Measurements from ENCODE around the gene UPF2. TPM values are rescaled to one million over a fixed set of nuclear protein-coding genes. Genes with fewer than 3 reads are reported as not detected.

UPF2 gene
- total RNA-seq, 2 experiments from 2014 or later = 32.7 to 33.3 TPM

DNA sequence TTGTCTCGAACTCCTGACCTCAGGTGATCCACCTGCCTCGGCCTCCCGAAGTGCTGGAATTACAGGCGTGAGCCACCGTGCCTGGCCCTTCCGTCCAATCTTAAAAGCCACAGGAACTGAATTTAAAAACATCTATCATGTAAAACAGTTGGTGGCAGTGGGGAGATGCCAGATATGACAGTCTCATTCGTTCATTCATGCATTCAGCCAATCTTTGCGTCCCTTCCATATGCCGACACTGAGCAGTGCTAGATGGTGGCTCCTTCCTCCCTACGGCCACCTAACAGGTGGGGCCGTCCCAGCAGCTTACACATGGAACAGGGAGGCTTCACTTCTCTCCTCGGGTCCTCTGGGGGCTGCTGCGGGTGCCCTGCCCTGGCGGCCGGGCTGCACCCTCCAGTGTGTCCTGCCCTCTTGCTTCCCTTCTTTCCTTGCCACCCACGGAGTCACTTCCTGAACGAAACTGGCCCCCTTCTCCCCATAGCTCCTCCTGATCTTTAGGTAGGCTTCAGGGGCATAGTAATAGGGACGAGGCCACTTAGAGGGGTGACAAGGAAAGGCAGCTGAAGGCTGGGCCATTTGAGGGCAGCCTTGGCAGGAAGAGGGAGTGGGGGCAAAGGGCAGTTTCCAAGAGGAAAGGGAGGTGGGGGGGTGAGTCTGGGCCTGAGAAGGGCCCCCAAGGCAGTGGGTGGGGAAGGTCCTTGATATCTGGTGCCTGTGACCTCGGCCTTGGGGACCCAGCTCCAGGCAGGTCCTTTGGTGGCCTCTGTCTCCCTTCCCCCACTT is 165.6 kb downstream of the UPF2 start:
- no peak for ATAC-seq
- CTCF ChIA-PET = interaction anchor here (0.9 kb wide), 1 partner anchor 14 kb away, joined by 3 read pairs; no protein-coding TSS in a partner anchor
- no peak overlapping the region for H3K4me3 Mint-ChIP-seq
- H3K27me3 Mint-ChIP-seq (ENCODE audit: low read depth) = peaks cover 8% of the 10 kb centered on the region
- H3K36me3 Mint-ChIP-seq (ENCODE audit: low read depth) = no peaks in the 10 kb centered on the region
- H3K9me3 Mint-ChIP-seq (ENCODE audit: insufficient read depth) = no peaks in the 10 kb centered on the region
- POLR2A ChIA-PET = no interaction called here
- peaks cover 15% of the 10 kb centered on the region for H3K4me1 Mint-ChIP-seq (ENCODE audit: low read depth)
- no peak overlapping the region for H3K27ac Mint-ChIP-seq
- DNase-seq = no peak

DNA sequence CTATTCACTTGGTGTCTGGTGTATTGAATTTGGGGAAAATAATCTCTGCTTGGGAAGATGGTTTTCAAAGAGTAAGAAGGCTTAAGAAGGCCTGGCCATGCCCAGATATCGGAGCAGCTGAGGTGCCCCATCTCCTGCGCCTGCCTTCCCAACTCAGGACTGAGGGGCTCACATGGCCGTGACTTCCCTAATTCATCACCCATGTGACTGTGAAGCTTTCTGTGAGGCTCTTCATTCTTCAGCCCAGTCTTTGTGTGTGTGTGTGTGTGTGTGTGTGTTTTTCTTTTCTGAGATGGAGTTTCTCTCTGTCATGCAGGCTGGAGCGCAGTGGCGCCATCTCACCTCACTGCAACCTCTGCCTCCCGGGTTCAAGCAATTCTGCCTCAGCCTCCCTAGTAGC is 166.3 kb downstream of the UPF2 start:
- no peak for ATAC-seq
- no peak for DNase-seq
- POLR2A ChIA-PET = no interaction called here
- Mint-ChIP-seq H3K27me3 (ENCODE audit: low read depth) (peaks cover 10% of the 10 kb centered on the region), H3K9me3 (ENCODE audit: insufficient read depth) (no peaks in the 10 kb centered on the region), H3K4me3 (no peak overlapping the region), H3K36me3 (ENCODE audit: low read depth) (no peaks in the 10 kb centered on the region), H3K4me1 (ENCODE audit: low read depth) (peaks cover 19% of the 10 kb centered on the region), H3K27ac (no peak overlapping the region)
- CTCF ChIA-PET = no interaction called here

DNA sequence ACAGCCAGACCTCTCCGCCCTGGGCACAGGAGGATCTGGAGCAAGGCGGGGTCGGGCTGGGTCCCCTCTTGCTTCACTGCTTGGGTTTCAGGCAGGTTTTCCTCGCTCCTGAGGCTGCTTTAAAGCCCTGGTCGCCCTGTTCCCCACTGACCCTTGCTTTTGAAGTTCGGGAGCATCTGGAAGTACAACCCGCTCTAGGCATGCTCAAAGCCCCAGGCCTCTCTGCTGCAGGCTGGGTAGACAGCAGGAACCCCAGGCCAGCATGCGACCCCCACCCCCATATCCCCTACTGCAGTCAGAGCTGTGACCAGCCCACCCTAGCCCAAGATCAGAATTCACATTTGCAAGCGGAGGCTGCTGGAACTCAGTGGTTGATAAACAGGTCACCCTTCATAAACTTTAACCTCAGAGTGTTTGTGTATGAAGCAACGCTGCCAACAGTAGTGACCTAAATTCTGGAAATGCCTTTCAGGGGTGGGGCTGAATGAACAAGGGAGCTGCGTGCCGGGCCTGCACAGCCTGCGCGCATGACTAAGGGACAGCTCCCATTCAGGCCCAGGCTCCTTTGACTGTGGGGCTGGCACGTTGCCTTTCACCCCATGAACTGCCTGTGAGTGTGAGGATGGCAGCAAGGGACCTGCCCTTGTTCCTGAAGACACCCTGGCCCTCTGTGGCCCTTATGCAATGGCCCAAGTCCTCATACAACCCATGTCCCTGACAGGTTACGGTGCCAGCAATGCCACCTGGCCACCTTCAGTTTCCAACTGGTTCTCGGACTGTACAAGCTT is 166.9 kb downstream of the UPF2 start:
- H3K27ac Mint-ChIP-seq = no peak overlapping the region
- H3K4me3 Mint-ChIP-seq = no peak overlapping the region
- no peaks in the 10 kb centered on the region for H3K9me3 Mint-ChIP-seq (ENCODE audit: insufficient read depth)
- DNase-seq = no peak
- no peak for ATAC-seq
- ChIA-PET CTCF (no interaction called here), POLR2A (interaction anchor here (0.5 kb wide), 1 partner anchor 376 kb away, joined by 3 read pairs; no protein-coding TSS in a partner anchor)
- peaks cover 13% of the 10 kb centered on the region for H3K27me3 Mint-ChIP-seq (ENCODE audit: low read depth)
- no peaks in the 10 kb centered on the region for H3K36me3 Mint-ChIP-seq (ENCODE audit: low read depth)
- peaks cover 21% of the 10 kb centered on the region for H3K4me1 Mint-ChIP-seq (ENCODE audit: low read depth)

DNA sequence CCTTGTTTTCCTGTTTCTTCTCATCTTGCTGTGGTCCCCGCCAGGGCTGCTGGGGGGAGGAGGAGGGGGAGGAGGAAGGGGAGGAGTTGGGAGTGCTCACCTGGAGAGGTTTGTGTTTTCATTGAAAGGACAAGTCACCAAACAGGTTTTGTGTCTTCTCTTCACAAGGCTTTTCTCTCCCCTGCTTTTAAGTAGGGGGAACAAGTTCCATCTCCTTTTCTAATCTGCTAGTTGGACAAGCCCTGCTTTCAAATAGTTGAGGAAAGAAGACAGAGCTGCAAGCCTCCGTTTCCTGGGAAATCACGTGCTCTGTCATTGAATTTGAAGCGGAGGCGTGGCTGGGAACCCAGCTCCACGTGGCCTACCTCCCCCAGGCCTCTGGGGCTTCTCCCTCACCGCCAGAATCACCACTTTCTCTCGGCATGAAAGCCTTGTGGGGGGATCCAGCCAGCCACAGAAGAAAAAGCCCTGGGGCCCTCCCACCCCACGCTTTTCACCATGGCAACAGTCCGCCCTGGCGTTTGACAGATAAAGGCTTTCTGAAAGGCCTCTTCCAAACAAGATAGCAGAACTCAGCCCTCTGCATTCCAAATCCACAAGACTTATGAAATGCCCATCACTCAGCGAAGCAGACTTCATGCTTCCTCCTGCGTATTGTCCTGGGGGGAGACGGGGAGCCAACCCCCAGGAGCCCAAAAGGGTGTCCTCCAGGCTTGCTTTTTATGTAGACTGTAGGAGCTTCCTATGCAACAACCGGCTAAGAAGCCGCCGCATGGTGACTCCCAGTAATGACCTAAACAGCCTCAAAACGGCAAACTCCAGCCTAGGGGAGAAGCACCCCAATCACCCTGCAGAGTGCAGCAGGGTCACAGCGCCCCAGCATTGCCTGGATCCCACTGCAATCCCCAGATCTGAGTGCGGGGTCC is 167.8 kb downstream of the UPF2 start:
- Mint-ChIP-seq H3K4me1 (ENCODE audit: low read depth) (peaks cover 21% of the 10 kb centered on the region), H3K4me3 (peak overlapping the region; percentile 3), H3K27me3 (ENCODE audit: low read depth) (peaks cover 13% of the 10 kb centered on the region), H3K36me3 (ENCODE audit: low read depth) (no peaks in the 10 kb centered on the region), H3K9me3 (ENCODE audit: insufficient read depth) (no peaks in the 10 kb centered on the region), H3K27ac (no peak overlapping the region)
- ChIA-PET CTCF (no interaction called here), POLR2A (interaction anchor here (0.5 to 0.7 kb wide), 2 partner anchors 54 to 375 kb away, joined by 3 read pairs; no protein-coding TSS in a partner anchor)
- ATAC-seq = peak; percentile 83
- peak; percentile 64 for DNase-seq

DNA sequence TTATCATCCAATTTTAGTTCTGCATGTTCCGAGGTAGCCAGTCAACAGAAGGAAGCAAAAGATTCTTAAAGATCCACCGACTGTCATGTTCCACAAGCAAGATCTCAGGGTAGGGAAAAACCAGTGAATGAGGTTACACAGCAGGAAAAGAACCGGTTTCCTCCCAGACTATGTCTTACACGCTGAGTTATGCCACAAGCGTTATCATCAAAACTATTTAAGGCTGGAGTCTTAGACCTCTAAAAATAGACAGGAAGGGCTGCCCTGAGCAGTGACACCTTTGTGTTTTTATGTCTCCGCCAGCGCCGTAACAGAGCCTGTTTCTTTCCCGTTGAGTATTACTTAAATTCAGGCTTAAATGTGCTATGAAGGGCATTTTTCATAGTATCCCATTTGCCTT is 171.1 kb downstream of the UPF2 start:
- H3K4me3 Mint-ChIP-seq = no peak overlapping the region
- POLR2A ChIA-PET = no interaction called here
- no peaks in the 10 kb centered on the region for H3K9me3 Mint-ChIP-seq (ENCODE audit: insufficient read depth)
- peaks cover 21% of the 10 kb centered on the region for H3K27me3 Mint-ChIP-seq (ENCODE audit: low read depth)
- H3K27ac Mint-ChIP-seq = no peak overlapping the region
- no peaks in the 10 kb centered on the region for H3K36me3 Mint-ChIP-seq (ENCODE audit: low read depth)
- H3K4me1 Mint-ChIP-seq (ENCODE audit: low read depth) = peaks cover 21% of the 10 kb centered on the region
- DNase-seq (peak; percentile 26), ATAC-seq (peak; percentile 28)
- CTCF ChIA-PET = no interaction called here

DNA sequence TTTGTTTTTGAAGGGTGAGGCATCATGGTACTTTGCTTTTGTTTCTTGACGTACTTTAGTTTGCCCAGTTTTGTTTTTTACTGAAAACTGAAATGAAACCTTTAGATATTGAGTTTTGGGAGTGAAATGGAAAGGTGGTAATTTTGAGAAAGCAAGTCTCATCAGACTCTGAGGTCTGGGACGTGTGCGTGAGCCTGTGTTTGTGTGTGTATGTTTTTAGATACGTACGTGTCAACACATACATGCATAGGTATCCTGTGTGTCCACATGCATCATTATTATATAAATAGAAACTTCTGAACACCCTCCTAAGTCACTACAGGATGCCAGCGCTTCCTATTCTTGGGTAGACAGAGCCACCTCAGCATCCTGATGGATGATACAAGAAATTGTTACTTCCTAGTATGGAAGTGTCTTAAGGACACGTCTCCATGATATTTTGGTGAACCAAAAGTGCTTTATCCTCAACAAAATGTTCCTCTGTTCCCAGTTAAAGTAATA is 171.7 kb downstream of the UPF2 start:
- Mint-ChIP-seq H3K9me3 (ENCODE audit: insufficient read depth) (no peaks in the 10 kb centered on the region), H3K36me3 (ENCODE audit: low read depth) (no peaks in the 10 kb centered on the region), H3K4me3 (no peak overlapping the region), H3K27ac (no peak overlapping the region), H3K4me1 (ENCODE audit: low read depth) (peaks cover 21% of the 10 kb centered on the region), H3K27me3 (ENCODE audit: low read depth) (peaks cover 22% of the 10 kb centered on the region)
- DNase-seq (no peak), ATAC-seq (no peak)
- ChIA-PET POLR2A (no interaction called here), CTCF (no interaction called here)

- CTCF ChIA-PET = no interaction called here
- Mint-ChIP-seq H3K27me3 (ENCODE audit: low read depth) (peaks cover 27% of the 10 kb centered on the region), H3K9me3 (ENCODE audit: insufficient read depth) (no peaks in the 10 kb centered on the region), H3K4me1 (ENCODE audit: low read depth) (peaks cover 21% of the 10 kb centered on the region), H3K4me3 (no peak overlapping the region), H3K27ac (no peak overlapping the region), H3K36me3 (ENCODE audit: low read depth) (no peaks in the 10 kb centered on the region)
- POLR2A ChIA-PET = no interaction called here
- DNase-seq (no peak), ATAC-seq (no peak)
Measured at GRCh38 chr10:11870461-11870780, 172.2 kb downstream of the UPF2 start.

Other genes starting within 250 kb of the UPF2 start
- gene PROSER2, start 219.5 kb downstream of the UPF2 start, total RNA-seq = under 1 TPM; 0.29 to 0.74 TPM
- 10 to 100 TPM; 16.4 to 20.1 TPM for gene DHTKD1, start 26.1 kb upstream of the UPF2 start, total RNA-seq
- 1 to 10 TPM; 9.1 to 9.7 TPM for gene SEC61A2, start 86.9 kb upstream of the UPF2 start, total RNA-seq
- 10 to 100 TPM; 94.8 to 97.8 TPM for gene NUDT5, start 153.1 kb upstream of the UPF2 start, total RNA-seq
- gene CDC123, start 153.4 kb upstream of the UPF2 start, total RNA-seq = 100 to 1,000 TPM in 1 of 2 experiments, 10 to 100 TPM in 1; 99.0 to 102 TPM

Measured in activated CD8-positive, alpha-beta T cell treated with anti-CD3 and anti-CD28 coated beads, Interleukin-2, amount 10 ng/mL, durations not matched to agents 7 days and 5 days (primary cell).